WI38 (cell line): ENCODE data around the gene TMEM269.

ENCODE experiments used
- H3K4me3 ChIP-seq: 2 replicates; pipeline ENCODE4 v1.5.1; 2011; ENCODE audit warnings: low read depth, mild to moderate bottlenecking, control low read depth, low read length
- TF ChIP-seq, protein P1 (sequence below): IDR thresholded peaks from 2 replicates; pipeline ENCODE4 v1.5.1; 2012; ENCODE audit warnings: low read depth, mild to moderate bottlenecking, control low read depth, low read length

TMEM269 gene

DNA sequence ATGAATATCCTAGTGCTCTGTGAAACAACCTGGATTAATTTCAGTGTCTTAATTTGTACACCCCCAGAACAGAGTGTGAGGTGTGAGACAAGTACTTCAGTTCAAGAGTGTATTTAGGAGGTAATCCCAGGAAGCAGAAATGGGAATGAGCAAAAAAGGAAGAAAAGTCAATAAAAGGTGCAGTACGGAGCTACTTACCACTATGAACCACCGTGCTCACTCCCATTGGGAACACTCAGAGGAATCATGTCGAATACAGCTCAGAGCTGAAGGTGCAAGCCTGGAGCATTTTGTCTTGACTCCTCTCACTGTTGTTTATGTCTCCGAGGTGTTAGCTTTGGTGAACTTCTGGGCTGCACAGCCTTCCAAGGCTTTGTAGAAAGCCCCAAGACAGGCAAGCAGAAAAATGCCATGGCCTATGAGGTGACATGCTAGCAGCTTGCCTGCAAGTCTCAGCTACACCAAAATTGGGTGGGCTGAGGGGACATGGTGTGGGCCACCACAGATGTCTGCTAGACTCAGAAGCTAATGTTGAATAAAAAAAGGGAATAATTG is 39.8 kb downstream of the TMEM269 start:
- no peak overlapping the region for H3K4me3 ChIP-seq
- TF ChIP-seq, protein P1, sequence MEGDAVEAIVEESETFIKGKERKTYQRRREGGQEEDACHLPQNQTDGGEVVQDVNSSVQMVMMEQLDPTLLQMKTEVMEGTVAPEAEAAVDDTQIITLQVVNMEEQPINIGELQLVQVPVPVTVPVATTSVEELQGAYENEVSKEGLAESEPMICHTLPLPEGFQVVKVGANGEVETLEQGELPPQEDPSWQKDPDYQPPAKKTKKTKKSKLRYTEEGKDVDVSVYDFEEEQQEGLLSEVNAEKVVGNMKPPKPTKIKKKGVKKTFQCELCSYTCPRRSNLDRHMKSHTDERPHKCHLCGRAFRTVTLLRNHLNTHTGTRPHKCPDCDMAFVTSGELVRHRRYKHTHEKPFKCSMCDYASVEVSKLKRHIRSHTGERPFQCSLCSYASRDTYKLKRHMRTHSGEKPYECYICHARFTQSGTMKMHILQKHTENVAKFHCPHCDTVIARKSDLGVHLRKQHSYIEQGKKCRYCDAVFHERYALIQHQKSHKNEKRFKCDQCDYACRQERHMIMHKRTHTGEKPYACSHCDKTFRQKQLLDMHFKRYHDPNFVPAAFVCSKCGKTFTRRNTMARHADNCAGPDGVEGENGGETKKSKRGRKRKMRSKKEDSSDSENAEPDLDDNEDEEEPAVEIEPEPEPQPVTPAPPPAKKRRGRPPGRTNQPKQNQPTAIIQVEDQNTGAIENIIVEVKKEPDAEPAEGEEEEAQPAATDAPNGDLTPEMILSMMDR: no peak

DNA sequence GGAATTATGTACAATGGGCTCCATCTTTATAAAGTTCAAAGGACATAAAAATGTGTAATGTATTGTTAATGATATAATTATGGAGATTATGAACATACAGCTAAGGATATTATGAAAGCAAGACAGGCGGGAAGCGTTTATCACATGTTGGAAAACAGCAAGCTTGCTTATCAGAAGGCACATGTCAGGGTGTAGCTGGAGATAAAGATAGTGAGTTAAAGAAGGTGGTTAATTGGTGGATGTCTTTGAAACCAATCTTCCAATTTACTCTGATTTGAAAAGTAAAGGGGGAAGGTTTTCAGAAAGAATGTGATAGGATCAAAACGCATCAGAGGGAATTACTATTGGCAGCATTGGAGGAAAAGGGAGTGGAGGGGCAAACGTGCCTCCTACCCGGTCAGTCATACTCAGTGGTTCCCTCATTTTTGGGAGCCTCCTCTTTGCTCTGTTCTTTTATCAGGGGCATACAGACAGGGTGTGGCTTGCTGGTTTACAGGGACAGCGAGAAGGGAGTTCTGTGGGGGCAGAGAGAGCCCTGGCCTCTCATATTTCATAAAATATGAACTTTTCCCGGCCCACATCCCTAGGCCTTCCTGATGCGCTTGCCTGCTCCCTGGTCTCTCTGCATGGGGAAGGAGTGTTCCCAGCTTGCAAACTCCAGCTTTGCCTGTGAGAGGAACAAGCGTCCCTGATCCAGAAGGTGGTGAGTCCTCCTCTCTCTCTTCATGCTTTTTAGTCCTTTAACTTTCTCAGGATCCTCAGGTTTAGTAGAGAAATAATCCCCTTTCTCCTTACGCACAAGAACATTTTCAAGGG is 40.5 kb downstream of the TMEM269 start:
- TF ChIP-seq, protein P1: no peak
- H3K4me3 ChIP-seq: no peak overlapping the region

DNA sequence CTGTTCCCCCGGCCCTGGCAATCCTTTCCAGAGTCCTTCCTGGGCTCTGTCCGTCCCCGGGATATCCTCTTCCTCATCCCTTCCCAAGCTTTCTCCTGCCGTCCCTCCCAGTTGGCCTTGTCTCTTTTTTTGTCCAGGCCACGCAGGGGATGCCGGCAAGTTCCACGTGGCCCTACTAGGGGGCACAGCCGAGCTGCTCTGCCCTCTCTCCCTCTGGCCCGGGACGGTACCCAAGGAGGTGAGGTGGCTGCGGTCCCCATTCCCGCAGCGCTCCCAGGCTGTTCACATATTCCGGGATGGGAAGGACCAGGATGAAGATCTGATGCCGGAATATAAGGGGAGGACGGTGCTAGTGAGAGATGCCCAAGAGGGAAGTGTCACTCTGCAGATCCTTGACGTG is 45.8 kb downstream of the TMEM269 start:
- TF ChIP-seq, protein P1: no peak
- no peak overlapping the region for H3K4me3 ChIP-seq

DNA sequence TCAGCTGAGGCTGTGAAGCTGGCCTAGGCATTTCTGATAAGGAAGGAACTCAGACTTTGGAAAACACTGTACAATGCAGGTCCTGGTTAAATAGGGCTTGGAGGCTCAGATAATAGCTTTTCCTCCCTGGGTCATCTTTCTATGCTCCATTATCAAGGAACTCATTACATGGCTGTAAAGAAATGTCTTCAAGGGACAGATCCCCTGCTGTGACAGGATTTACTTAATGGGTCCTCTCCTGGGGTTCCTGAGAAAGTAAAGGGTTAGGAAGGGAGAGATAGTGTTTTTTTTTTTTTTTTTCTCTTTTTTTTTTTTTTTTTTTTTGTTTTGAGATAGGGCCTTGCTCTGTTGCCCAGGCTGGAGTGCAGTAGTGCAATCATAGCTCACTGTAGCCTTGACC is 46.5 kb downstream of the TMEM269 start:
- no peak overlapping the region for H3K4me3 ChIP-seq
- TF ChIP-seq, protein P1: no peak

DNA sequence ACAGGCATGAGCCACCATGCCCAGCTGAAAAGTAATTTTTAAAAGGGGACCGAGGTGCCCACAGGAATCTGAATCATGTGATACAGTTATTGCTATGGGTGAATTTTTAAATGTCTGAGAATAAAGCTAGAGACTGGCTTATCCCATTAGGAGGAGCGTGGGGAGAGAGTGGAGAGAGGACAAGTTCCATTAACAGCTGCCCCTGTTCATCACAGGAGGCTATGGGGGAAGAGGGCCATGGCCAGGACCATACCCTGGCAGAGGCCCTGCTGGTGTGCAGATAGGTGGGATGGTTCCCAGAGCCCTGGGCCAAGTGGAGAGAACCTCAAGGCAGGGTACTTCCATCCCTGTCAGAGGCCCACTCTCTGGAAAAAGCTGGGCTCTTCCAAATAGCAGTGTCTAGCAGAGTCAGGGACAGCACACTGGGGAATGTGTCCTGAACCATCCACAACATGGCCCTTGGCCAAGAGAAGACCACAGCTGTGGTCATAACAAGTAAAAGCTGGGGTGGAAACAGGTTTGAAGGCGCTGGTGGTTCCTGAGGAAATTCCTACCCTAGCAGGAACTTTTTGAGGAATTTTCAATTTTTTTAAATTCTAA is 48.0 kb downstream of the TMEM269 start:
- TF ChIP-seq, protein P1: no peak
- H3K4me3 ChIP-seq: no peak overlapping the region

DNA sequence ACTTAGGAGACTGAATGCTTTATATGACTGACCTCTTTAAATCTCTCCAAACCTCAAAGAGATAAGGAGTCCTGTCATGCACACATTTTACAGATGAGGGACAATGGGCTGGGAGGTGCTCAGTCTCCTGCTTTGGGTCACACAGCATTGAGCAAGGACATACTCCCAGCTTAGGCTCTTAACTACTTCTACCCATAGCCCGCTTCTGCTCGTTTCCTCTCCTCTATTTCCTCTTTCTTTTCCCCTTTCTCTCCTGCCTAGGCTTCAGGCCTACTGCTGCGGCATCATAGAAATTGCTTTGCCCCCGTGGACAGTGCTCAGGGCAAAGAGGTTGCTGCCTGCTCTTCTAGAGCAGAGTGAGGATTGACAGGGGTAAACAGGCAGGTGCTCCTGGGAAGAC is 49.2 kb downstream of the TMEM269 start:
- H3K4me3 ChIP-seq: no peak overlapping the region
- TF ChIP-seq, protein P1: no peak

DNA sequence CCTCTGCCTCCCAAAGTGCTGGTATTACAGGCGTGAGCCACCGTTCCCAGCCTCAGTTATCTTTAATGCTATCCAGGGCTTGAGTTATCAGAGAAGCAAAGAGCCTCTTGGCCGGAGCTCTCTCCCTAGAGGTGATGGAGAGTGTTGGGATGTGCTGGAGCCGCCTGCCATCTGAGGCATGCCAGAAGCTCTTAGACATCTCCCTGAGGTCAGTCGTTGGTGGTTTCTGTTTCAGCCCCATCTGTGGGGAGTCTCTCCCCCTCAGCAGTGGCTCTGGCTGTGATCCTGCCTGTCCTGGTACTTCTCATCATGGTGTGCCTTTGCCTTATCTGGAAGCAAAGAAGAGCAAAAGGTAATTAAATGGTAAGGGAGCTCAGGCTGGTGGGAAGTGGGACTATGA is 50.0 kb downstream of the TMEM269 start:
- H3K4me3 ChIP-seq: no peak overlapping the region
- TF ChIP-seq, protein P1: no peak
